GM19372 (cell line): ENCODE results near the gene PTN.

Experiments used
- ATAC-seq: cut with Tn5 transposase; IDR thresholded peaks from one replicate; pipeline ENCODE4 v1.9.1; 2021; ENCODE audit warnings: mild to moderate bottlenecking, low read depth, moderate library complexity; ENCODE audit not compliant: unreplicated experiment

PTN gene

DNA sequence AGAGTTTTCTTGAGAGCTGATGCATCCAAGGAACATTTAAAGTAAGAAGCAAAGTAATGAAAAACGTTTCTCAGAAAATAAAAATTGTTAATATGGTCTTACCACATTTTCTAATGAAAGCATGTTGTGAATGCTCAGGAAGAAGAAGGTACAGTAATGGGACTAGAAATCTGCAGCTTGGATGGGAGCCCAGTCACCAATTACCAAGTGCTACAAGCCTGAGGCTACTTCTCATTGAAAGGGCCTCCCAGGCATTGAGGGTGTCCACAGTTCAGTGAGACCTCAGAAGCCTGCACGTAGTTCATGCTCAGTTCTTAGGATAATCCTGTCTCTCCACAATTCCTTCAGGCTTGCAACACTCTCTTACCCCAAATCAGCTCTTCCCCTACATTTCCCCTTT is 17.6 kb downstream of the PTN start:
- ATAC-seq = no peak

DNA sequence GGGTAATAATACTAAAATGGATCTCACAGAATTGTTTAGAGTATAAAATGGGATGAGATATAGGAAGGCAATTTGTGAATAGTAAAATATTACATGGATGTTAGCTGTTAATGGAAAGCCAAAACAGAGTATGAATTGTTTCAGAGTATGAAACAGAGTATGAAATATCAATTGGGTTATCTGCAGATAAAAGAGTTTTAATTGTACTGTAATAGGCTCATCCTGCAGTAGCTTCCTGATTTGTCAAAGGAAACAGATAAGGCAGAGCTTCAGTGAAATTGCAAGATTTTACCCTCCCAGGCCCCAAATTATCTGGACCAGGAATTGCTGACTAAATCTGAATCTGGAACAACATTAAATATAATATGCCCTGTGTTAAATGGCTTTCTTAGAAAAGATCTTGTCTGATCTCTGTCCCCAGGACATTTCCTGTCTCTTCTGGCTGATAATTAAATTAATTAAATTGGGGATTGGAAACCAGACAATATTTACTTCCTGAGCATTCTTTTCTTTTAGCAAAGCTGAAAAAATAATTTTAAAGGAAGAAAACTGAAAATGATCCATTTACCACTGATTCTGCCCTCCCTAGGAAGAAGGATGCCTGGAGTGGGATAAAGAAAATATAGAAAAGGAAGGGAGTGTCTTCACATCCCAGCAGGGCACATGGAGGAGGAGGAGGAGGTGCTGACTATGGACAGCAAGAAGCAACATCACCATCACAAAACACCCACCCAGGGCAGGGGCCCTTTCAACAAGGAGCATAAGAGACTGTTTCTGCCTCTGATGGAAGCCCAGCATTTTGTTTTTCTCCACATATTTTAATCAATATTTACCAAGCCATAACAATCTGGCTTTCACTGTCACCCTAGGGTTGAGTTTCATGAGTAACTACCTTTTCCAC is 18.5 kb downstream of the PTN start:
- no peak for ATAC-seq

DNA sequence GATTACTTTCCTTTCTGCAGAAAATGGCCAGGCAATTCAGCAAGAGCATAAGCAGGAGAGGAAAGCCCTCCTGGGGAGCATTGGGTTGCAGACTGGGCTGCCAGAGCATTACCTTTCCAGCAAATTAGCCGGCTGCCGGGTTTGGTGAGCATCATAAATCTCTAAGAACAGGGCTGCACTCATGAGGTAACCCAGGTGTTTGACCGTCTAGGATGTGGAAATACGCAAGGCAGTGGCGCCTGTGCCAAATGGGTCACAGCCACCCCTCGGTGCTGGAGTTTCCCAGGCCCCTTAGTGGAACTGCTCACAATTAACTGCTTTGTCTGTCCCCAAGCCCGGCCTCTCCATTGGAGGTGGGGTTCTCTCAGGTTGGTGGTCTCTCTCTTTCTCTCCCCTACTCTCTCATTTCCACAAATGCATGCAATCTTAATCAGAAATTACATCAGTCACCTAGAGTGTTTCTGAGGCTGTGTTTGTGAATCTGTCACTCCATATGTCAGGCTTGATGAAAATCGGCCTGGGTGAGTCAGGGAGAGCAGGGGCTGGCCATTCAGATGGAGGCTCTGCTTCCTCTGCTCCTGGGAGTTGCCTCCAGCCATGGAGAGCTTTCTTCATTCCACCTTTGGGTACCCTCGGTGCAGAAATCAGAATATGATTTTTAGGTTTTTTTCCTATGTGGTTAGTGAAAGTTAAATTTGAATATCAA is 26.7 kb downstream of the PTN start:
- no peak for ATAC-seq

DNA sequence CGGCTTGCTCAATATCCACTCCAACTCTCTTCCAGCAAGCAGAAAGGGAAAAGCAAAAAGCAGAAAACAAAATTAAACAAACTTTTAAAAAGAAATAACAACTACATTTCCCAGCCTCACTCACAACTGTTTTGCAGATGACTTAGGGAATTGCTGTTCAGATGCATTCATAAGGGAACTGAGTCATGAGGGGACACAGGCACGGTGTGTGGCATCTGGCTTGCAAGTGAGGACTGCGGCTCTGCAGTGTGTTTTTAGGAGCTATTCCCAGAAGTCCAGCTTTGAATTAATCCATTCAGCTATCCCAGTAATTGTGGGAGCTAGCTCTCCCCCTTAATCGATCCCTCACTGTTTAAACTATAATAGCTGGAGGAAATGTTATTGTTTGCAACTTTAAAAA is 30.3 kb downstream of the PTN start:
- no peak for ATAC-seq

DNA sequence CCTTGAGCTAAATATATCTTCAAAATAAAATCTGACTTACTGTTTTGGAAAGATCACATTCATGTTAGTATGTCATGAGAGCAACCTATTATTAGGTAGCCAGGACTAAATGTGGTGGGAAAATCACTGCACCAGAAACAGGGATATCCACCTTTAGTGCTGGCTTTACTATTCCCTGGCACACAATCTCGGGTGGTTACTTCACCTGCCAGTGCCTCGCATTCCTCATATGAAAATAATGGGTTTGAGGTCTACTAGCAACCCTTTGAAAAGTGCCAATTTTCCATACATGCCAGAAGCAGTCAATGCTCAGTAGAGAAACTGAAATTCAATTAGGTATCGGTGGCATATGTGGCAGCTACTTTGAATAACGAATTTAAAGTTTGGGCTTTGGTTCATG is 36.8 kb downstream of the PTN start:
- no peak for ATAC-seq

DNA sequence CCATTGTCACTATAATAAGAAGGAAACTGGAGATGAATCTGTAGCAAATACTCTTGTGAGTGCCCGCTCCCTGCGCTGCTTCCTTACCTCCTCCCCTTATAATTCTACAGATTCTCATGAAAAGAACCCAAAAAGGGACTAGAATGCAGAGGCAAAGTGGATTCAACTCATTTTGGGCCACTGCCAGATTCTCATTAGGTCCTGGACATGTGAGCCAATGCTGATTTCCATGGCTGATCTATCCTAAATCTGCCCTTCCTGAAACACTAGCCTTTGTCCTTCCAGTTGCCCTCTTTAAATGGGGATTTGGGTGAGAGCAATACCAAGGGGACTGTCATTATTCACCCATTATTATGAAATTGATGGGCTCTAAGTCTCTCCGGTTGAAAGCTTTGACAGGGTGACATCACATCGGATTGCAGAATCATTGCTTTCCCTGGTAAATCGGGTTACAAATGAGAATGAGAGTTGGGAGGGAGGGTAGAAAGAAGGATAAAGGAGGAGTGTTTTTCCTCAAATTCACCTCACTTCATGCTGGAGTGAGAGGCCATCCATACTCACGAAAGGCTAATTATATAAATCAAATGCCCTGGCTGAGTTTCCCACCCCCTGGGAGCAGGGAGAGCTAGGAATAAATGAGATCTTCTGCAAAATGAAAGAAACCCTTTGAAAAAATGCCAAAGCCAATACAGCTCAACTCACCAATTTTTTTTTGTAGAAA is 37.5 kb downstream of the PTN start:
- no peak for ATAC-seq

DNA sequence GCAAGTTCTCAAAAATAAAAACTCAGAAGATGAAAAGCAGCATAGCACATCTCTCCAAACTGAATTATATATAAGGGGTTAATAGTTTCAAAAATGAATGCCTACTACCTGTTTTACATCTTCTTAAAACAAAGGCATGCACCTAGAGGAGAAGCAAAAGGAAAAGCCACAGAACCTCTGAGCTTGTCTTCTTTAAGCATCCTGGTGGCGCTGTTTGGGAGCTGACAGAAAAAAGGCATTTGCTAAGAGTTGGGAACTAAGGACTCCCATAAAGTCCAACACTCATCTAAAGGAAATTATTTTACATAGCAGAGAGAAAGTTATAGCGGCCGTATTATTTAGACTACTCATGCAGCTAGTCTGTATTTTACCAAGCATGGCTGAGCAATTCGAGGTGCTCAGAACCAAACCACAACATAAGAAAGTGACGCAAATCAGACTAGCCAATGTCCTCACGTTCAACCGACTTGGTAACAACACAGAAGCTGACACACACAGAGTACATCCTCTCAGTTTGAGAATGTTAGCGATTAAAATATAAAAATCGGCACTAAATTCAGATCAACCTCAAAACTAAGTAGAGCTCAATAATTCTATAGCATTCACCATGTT is 38.8 kb downstream of the PTN start:
- ATAC-seq = no peak

DNA sequence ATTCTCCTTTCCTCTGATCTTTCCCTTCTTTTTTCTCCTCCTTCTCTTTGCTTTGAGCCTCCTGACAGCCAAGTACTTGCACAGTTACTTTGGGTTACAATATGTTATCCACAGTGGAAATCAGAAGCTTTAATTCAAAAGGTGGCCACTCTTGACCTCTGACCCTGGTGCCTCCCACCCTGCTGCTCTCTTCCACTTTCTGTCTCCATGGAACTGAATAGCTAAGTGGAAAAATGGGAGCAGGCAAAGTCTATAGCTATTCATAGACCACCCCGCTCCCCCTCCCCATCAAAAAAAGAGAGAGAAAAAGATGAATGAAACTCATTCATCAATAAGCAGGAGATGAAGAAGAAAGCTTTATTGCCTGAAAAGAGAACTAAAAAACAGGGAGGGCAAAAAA is 39.4 kb downstream of the PTN start:
- ATAC-seq = no peak

DNA sequence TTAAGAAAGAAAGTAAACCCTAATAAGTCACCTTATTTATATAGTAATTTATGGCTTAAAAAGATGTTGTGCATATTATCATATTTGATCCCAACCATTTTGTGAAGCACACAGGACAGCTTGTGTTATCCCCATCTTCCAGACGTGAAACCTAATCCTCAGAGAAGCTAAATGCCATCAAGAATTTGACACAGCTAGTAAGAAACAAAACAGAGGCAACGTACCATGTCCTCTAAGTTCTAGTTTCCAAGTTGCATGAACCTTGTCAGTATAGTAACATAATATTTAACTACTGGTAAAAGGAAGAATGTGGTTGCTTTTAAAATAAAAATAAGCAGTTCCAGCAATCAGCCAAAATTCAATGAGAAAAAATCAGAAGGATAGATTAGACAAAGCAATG is 41.5 kb downstream of the PTN start:
- ATAC-seq = no peak

DNA sequence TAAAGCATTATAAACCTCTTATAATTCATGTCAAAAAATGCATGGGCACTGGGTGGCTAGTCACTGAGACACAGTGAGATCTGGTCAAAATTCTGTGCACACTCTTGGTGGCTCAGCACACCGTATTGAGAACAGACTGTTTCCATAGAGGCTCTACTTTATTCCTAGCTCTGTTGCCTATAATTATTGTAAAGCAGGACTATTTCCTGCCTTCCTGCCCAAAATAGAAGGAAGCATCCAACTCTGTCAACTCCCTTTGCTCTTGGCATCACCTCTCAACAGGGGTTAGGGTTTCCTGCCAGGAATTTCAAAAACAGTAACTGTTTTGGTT is 45.1 kb downstream of the PTN start:
- ATAC-seq = no peak

DNA sequence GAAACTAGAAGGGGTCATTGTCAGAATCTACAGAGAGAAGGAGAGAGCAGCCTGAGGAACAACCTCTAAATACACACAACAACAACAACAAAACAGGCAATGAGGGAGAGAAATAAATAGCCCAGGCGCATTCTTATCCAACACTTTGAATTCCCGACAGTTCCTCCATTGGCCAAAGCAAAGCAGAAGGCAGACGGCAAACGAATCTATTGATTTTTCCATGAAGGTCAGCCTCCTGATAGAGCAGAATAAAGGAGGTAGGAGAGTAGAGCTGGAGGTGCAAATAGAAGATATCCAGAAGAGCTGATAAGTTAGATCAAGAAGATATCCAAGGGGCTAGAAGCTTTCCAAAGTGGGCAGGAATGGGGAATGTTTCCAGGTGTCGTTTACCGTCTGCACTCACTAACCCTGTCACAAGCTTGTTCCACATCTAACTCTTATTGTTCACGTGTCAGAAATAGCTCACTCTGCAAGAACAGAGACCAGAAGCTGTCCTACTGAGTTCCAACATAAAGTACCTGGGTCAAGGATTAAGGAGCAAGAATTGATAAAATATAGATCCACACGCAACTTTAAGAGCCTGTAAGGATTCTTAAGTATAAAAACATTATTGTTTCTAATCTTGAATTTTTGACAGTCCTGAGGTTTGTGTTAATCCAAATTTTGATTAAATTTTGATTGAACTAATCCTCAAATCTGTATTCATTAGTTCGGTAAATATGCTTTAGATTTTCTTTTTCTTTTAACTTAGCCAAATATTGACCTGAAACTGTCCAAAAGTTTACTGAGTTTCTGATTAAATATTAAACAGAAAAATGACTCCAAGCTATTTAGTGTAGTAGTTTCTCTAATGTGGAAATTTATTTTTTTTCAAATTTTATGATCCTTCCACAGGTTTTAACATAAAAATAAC is 45.7 kb downstream of the PTN start:
- no peak for ATAC-seq

DNA sequence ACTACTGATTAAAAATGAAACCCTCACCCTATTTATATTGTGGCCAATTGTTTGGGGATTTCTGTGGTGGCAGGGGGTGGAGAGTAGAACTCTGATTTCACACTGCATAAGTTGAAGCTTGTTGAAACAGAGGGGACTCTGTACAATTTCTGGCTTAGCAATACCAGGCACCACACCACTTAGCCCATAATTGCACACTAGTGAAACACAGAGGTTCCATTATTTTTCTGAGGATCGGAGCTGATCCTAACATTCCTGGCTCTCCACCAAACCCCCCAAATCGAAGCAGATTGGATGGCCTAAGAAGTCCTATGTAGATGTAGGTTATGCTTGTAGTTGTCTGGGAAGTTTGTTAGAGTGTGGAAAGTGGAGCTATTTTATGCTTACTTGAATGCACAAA is 47.0 kb downstream of the PTN start:
- no peak for ATAC-seq

DNA sequence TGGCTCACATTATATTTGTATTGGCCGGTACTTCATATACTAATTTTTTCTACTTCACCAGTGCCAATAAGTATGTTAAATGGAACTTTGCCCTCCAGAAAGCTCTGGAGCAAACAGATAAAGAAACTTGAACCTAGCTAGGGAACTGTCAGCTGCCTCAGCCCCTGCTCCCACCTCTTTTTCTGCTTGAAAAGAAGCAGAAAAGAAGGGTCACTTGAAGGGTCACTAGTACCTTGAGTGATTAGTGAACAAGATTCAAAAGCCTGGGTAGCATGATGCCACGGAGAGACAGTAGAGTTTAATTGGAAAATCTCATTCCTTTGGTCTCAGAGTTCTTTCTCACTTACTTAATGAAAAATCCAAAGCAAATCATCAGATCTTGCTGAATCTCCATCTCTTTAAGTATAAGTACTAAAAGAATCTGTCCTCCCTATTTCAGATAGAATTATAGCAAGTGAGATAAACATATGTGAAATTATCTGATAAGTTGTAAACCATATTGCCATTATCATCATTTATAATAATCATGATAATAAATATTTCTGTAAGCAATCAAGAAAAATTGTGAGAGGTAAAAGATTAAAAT is 47.7 kb downstream of the PTN start:
- ATAC-seq = no peak

DNA sequence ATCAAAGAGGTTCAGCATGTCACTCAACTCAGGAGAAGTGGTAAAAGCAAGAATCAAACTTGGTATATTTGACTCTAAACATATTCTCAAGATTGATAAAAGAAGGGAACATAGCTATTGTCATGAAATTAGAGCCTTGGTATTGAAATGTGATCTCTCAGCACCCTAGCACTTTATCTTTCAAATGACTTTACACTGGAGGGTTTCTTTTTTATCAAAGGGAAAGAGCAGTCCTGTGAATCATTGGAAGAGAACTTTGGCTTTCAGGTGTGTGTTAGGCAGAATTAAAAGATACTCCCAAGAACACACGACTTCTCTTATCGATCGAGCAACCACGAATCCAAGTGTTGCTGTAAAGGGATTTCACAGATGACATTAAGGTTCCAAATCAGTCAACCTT is 54.4 kb downstream of the PTN start:
- no peak for ATAC-seq

DNA sequence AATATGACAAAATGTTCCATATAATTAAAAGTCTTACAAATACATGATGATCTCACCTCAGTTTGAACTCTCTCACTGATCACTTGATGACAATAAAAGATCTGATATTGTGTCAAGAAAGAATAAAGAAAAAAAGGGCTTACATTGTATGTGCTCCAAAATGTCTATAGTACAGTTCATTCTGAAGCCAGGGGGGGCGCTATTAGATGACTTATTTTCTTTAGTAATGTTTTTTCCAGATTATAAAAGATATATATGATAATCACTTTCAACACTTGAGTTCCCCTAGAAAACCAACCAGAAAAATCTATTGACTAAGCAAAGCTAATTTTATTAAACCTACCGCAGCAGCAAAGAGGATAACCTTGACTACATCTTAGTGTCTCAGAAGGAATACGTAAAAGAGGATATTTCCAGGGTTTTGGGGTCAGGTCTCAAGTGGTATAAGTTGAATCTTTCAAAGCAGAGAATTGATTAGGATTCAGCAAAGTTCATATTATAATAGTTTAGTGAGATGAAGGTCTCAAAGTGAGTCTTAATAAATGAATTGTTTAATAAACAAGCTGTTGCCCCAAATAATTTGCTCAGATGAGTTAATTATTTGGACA is 55.8 kb downstream of the PTN start:
- ATAC-seq = no peak

DNA sequence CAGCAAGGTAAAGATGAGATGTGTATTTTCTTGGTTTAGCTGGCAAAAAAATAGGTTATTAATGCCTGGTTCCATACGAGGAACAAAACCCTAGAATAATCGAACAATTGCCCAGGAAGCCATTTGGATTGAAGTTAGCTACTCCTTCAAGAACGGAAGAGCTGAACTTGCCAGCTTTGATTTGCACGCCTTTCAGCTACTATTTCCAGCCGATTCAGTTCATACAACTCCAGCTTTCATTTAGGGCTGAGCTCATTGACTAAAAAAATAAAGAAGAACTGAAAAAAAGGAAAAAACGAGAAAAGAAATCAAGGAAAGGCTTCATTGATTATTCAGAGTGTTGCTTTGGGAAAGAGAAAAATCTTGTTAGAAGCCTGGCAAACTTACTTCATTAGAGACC is 60.4 kb downstream of the PTN start:
- no peak for ATAC-seq

DNA sequence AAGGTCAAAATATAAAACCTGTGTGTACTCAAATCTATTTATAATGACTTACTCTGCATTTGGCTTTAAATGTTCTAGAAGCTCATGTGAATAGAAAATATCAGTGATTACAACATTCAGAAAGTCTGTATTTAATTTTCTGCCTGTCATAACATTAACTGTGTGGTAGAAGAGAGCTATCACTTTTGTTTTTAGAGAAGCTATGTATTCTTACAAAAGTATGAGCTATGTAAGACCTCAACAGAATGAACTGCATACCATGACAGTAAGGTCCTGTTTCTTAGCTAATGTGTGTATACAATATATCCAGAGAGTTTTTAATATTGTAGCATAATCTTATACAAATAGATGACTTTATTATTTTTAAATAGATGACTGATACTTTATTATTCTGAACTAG is 61.5 kb downstream of the PTN start:
- no peak for ATAC-seq

DNA sequence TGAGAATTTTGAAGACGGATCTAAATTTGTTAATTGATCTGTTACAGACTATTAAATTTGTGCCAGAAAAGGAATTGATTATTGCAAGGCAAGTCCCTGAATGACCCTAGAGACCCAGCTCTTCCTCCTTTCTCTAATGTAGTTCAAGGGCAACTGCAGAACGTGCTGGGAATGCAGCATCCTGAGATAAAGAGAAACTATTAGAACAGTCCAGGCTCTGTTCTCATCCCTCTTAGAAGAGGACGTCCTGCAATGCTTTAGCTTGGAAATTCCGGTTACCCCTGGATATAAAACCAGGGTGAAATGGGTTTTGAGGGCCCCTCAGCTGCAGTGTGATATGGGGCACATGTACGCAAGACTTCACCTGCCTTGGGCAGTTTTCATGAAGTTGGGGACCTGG is 67.3 kb downstream of the PTN start:
- no peak for ATAC-seq

DNA sequence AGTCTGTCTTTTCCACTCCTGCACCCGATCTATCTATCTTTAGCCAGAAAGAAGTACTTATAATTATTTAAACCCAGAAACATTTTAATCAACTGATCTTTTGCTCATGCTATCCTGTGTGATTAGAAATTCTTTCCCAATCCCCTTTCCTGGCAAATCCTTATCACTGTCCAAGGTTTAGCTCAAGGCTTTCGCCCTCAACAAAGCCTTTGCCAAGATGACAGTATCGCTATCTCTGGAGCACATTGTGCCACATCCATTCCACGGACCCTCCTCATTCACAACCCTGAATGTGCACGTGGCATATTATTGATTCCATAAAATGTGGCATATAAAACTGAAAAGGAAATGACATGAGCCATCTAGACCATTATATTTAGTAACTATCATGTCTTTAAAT is 71.3 kb downstream of the PTN start:
- ATAC-seq = no peak
